ENCODE measurements around the gene PODN. TPM values are rescaled to one million over a fixed set of nuclear protein-coding genes. Genes with fewer than 3 reads are reported as not detected.
A peak's percentile ranks its signal among the peaks of the same experiment; 100 is the strongest.

Gene PODN
- total and polyA plus RNA-seq, 2 of the 4 experiments (the other 2 are of a cell fraction), result 0.54 to 6.2 TPM

- TF ChIP-seq CEBPB (IDR thresholded peaks at IDR 0.05; ENCODE audit: low read depth, low read length), result no peak
These were observed 50.3 kb downstream of the PODN start (continued) for GRCh38 chr1:53112271-53112774.

- DNase-seq (peak; percentile 28), ATAC-seq (ENCODE audit: low read depth) (0 out of 2 replicates have a peak, but pooled peaks have one; percentile 1)
- no peaks in the 10 kb centered on the region for H3K27me3 ChIP-seq (ENCODE audit: control insufficient read depth, insufficient read depth, low read length)
- dilution Hi-C loops (cut with HindIII; ENCODE audit: low sequenced_read_pairs, unreplicated experiment) (no loop called here), intact Hi-C loops (cut with micrococcal nuclease) (no loop called here), in situ Hi-C loops (cut with MboI; ENCODE audit: low sequenced_read_pairs) (no loop called here)
- POLR2A ChIA-PET (ENCODE audit: unreplicated experiment), result no interaction called here
- H2BK15ac ChIP-seq (ENCODE audit: low read depth, low read length), result peak overlapping the region; percentile 83; the same call in 2 of the 3 replicates
- peak overlapping the region; percentile 98 for H3K4ac ChIP-seq (ENCODE audit: low read depth, low read length)
- peak overlapping the region; percentile 87 for H4K5ac ChIP-seq (ENCODE audit: low read depth, low read length)
- peak overlapping the region; percentile 54 for H3K23ac ChIP-seq (ENCODE audit: low read depth, low read length)
- CTCF ChIA-PET, result interaction anchor here (1.1 kb wide), 1 partner anchor 70 kb away, joined by 3 read pairs; no protein-coding TSS in a partner anchor
- no peak overlapping the region for H3K4me2 ChIP-seq (ENCODE audit: low read depth, low read length)
- H3K4me3 ChIP-seq (ENCODE audit: insufficient read depth, low read depth, low read length), result no peak overlapping the region
- peak overlapping the region; percentile 92 for H2BK20ac ChIP-seq (ENCODE audit: low read depth, low read length)
- peak overlapping the region; percentile 99 for H2AK5ac ChIP-seq (ENCODE audit: low read depth, low read length)
- WGBS, 2 experiments (ENCODE audit: extremely low coverage in 2 of 2, insufficient read length in 1 of 2), result 80% methylated on average over 2 of the region's 4 CpGs; no CpG with 5 or more reads in 1 of the 2 experiments
- peak overlapping the region; percentile 15; the same call in 1 of the 2 replicates for H3K9ac ChIP-seq (ENCODE audit: low read depth, low read length)
- peak overlapping the region; percentile 87 for H3K14ac ChIP-seq (replicated peaks; ENCODE audit: low read depth, low read length)
- peak overlapping the region; percentile 88 for H2BK5ac ChIP-seq (ENCODE audit: low read depth, low read length, poor library complexity, severe bottlenecking)
- BruUV-seq (replicated peaks), result no TSS peak
- H3K56ac ChIP-seq (ENCODE audit: extremely low read depth, insufficient read depth, low read length), result peak overlapping the region; percentile 85; the same call in 1 of the 2 replicates
- peak overlapping the region; percentile 16 for H2AFZ ChIP-seq (replicated peaks; ENCODE audit: low read length, poor library complexity)
- H2BK120ac ChIP-seq (ENCODE audit: low read depth, low read length), result peak overlapping the region; percentile 96
- H4K91ac ChIP-seq (ENCODE audit: insufficient read depth, low read depth, low read length), result peak overlapping the region; percentile 99
- H3K9me1 ChIP-seq (ENCODE audit: insufficient read depth, low read length), result peaks cover 52% of the 10 kb centered on the region
- peak overlapping the region; percentile 80 for H3K18ac ChIP-seq (ENCODE audit: low read depth, low read length)
- peak overlapping the region; percentile 84 for H3K27ac ChIP-seq (ENCODE audit: insufficient read depth, low read length)
- no peak for TF ChIP-seq SMC3 (IDR thresholded peaks at IDR 0.05; ENCODE audit: low read depth, low read length)
- TF ChIP-seq ELK1 (IDR thresholded peaks at IDR 0.05; ENCODE audit: borderline replicate concordance, low read depth, low read length), result no peak
- TF ChIP-seq CEBPB (IDR thresholded peaks at IDR 0.05; ENCODE audit: low read depth, low read length), result no peak
- TF ChIP-seq USF2 (IDR thresholded peaks at IDR 0.05; ENCODE audit: low read depth, low read length), result no peak
- TF ChIP-seq RAD21 (IDR thresholded peaks at IDR 0.05; ENCODE audit: low read length), result no peak
- TF ChIP-seq FOS (IDR thresholded peaks at IDR 0.05; ENCODE audit: low read depth, low read length), result no peak
- no peak for TF ChIP-seq MXI1 (IDR thresholded peaks at IDR 0.05; ENCODE audit: borderline replicate concordance, low read depth, low read length)
- TF ChIP-seq RCOR1 (IDR thresholded peaks at IDR 0.05; ENCODE audit: insufficient replicate concordance, low read length), result no peak
- no peak for TF ChIP-seq POLR2A (IDR thresholded peaks at IDR 0.05; ENCODE audit: low read depth, low read length)
- no peak for TF ChIP-seq MAZ (IDR thresholded peaks at IDR 0.05; ENCODE audit: borderline replicate concordance, low read depth, low read length)
- no peak for TF ChIP-seq RFX5 (IDR thresholded peaks at IDR 0.05; ENCODE audit: low read depth, low read length)
- no peak for TF ChIP-seq CHD1 (IDR thresholded peaks at IDR 0.05; ENCODE audit: low read depth, low read length)
- TF ChIP-seq MAFK (IDR thresholded peaks at IDR 0.05; ENCODE audit: low read depth, low read length), result no peak
- no peaks in the 10 kb centered on the region for H3K36me3 ChIP-seq (ENCODE audit: control insufficient read depth, insufficient read depth, low read length)
- H4K8ac ChIP-seq (ENCODE audit: low read depth in 2 of 2, low read length in 2 of 2), result peak overlapping the region; percentile 82 to 94; a peak in 3 of 4 replicates
- H2AK9ac ChIP-seq (replicated peaks; ENCODE audit: low read depth, low read length, poor library complexity), result peak overlapping the region; percentile 66
- H3K79me1 ChIP-seq (ENCODE audit: low read depth in 1 of 2, low read length in 2 of 2), result peaks cover 0 to 3% of the 10 kb centered on the region in 2 experiments; a peak in 1 of 4 replicates
- H3K9me3 ChIP-seq (ENCODE audit: control insufficient read depth, insufficient read depth, low read length), result peaks cover 17% of the 10 kb centered on the region
- H4K20me1 ChIP-seq (ENCODE audit: insufficient read depth, low read length), result no peaks in the 10 kb centered on the region
- peaks cover 44% of the 10 kb centered on the region for H3K4me1 ChIP-seq (ENCODE audit: control insufficient read depth, insufficient read depth, low read length)
These were observed 50.8 kb downstream of the PODN start for GRCh38 chr1:53112861-53113260.
